ENCODE data around the gene NBEA.

DNA sequence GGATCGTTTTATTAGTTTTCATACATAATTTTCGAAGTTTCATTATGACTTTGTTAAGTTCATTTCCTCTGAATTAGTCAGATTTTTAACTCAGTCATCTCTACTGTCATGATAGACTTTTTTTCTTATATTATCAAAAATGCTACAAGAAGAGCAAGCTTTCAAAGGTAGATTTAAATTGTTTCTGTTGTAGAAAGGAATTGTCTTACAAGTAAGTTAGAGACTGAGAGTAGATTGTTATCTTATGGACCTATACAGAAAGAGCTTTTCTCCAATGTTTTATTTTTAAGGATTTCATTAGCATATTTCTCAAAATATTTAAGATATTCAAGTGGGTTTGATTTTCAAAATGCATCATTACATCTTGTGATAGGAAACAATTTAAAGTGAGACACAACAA, 531.7 kb downstream of the NBEA start:
- TF ChIP-seq, protein P1, sequence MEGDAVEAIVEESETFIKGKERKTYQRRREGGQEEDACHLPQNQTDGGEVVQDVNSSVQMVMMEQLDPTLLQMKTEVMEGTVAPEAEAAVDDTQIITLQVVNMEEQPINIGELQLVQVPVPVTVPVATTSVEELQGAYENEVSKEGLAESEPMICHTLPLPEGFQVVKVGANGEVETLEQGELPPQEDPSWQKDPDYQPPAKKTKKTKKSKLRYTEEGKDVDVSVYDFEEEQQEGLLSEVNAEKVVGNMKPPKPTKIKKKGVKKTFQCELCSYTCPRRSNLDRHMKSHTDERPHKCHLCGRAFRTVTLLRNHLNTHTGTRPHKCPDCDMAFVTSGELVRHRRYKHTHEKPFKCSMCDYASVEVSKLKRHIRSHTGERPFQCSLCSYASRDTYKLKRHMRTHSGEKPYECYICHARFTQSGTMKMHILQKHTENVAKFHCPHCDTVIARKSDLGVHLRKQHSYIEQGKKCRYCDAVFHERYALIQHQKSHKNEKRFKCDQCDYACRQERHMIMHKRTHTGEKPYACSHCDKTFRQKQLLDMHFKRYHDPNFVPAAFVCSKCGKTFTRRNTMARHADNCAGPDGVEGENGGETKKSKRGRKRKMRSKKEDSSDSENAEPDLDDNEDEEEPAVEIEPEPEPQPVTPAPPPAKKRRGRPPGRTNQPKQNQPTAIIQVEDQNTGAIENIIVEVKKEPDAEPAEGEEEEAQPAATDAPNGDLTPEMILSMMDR (IDR thresholded peaks at IDR 0.05): no peak
- TF ChIP-seq POLR2A (IDR thresholded peaks at IDR 0.05): no peak

Measured in breast epithelium (tissue), 3 donors.